HL-60 (cell line): Measurements from ENCODE around the gene TMEM26.

Experiments
- DNase-seq, 2 experiments: peaks; one replicate each; pipeline ENCODE4 v3.0.0-alpha.2; 2010 to 2020; ENCODE audit warnings: low read depth in 1 of 2, low spot score in 1 of 2
- H3K27ac ChIP-seq: fragments of 250-450 bp; sonication (Bioruptor Pico); replicated peaks from 2 replicates; pipeline ENCODE4 v1.5.1; 2020; ENCODE audit warnings: mild to moderate bottlenecking, moderate library complexity
- H3K27me3 ChIP-seq: fragments of 250-450 bp; sonication (Bioruptor Pico); 2 replicates; pipeline ENCODE4 v1.5.1; 2021; ENCODE audit warnings: mild to moderate bottlenecking, moderate library complexity; ENCODE audit not compliant: insufficient read depth, poor library complexity, severe bottlenecking
- H3K4me3 ChIP-seq: replicated peaks from 2 replicates; pipeline ENCODE4 v1.5.1; 2011; ENCODE audit warnings: mild to moderate bottlenecking, control low read depth, low read length; ENCODE audit not compliant: insufficient read depth
- CTCF ChIP-seq: IDR thresholded peaks from one replicate; pipeline ENCODE4 v1.5.1; 2011; ENCODE audit warnings: low read length, control low read depth, inconsistent platforms; ENCODE audit not compliant: insufficient read depth
- GABPA ChIP-seq: IDR thresholded peaks from 2 replicates; pipeline ENCODE4 v1.6.1; 2012; ENCODE audit warnings: low read depth
- POLR2AphosphoS5 ChIP-seq: IDR thresholded peaks from 2 replicates; pipeline ENCODE4 v1.6.1; 2012; ENCODE audit warnings: low read depth
- REST ChIP-seq: IDR thresholded peaks from 2 replicates; pipeline ENCODE4 v1.6.1; 2012; ENCODE audit warnings: low read depth; ENCODE audit not compliant: insufficient replicate concordance
- SPI1 ChIP-seq: IDR thresholded peaks from 2 replicates; pipeline ENCODE4 v1.6.1; 2012; ENCODE audit warnings: low read depth, mild to moderate bottlenecking, borderline replicate concordance

TMEM26 gene

DNA sequence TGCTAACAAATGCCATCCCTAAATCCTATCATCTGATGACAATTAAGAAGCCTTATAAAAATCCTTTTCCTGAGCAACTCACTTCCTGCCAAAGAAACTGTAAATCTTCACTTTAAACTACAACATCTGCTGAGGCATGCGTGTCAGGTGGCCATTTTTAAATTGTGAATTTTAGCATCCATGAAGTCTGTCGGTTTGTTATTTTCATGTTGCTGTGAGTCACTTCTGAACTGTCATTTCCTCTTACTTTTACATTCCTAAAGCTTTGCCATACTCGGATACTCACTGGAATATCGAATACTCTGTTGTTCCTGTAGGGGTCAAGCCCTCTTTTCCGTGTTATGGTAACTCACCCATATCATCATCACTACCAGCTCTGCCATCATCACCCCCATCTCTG is 34.3 kb upstream of the TMEM26 start:
- TF ChIP-seq POLR2AphosphoS5: no peak
- TF ChIP-seq CTCF: no peak
- TF ChIP-seq GABPA: no peak
- no peak for TF ChIP-seq SPI1
- TF ChIP-seq REST: no peak
- DNase-seq: no peak
- H3K27ac ChIP-seq: no peak overlapping the region
- H3K27me3 ChIP-seq: no peaks in the 10 kb centered on the region
- H3K4me3 ChIP-seq: no peak overlapping the region

GRCh38 chr10:61486738-61487396 is 33.7 kb upstream of the TMEM26 start:
- peak; percentile 25 to 27 for DNase-seq
- H3K27ac ChIP-seq: no peak overlapping the region

More at GRCh38 chr10:61486738-61487396, 33.7 kb upstream of the TMEM26 start:
- Histone ChIP-seq H3K27me3 (no peaks in the 10 kb centered on the region), H3K4me3 (no peak overlapping the region)
- TF ChIP-seq POLR2AphosphoS5: no peak
- no peak for TF ChIP-seq REST
- no peak for TF ChIP-seq CTCF
- TF ChIP-seq SPI1: no peak
- no peak for TF ChIP-seq GABPA
